ENCODE data around the gene LITAF. TPM values are rescaled to one million over a fixed set of nuclear protein-coding genes. Genes with fewer than 3 reads are reported as not detected.

LITAF gene
- total and polyA plus RNA-seq, 12 donors, result 17.3 to 83.2 (median 51.3) TPM

- H3K27ac ChIP-seq, result peak overlapping the region in 1 of 5 donors; percentile 37
- no peak for TF ChIP-seq CTCF (IDR thresholded peaks at IDR 0.05)
- TF ChIP-seq POLR2A (IDR thresholded peaks at IDR 0.05), result no peak
- no peak for DNase-seq
- no peaks in the 10 kb centered on the region for H3K27me3 ChIP-seq
- no peaks in the 10 kb centered on the region for H3K9me3 ChIP-seq (replicated peaks in 1 of 3)
- H3K36me3 ChIP-seq (replicated peaks in 1 of 2), result peaks cover 0 to 42% of the 10 kb centered on the region in 2 donors
- H3K4me3 ChIP-seq, result no peak overlapping the region
- H3K4me1 ChIP-seq (replicated peaks in 1 of 2), result peaks cover 0 to 6% of the 10 kb centered on the region in 2 donors
- intact Hi-C loops (cut with DNase I), result no loop called here
- WGBS, 4 donors, result 90 to 97% (median 93%) methylated on average over 6 to 11 of the region's 11 CpGs
Observed at GRCh38 chr16:11553371-11553770, 33.3 kb downstream of the LITAF start.

GRCh38 chr16:11552440-11552839 lies 34.3 kb downstream of the LITAF start:
- peaks cover 0 to 49% of the 10 kb centered on the region in 2 donors for H3K36me3 ChIP-seq (replicated peaks in 1 of 2)
- TF ChIP-seq CTCF (IDR thresholded peaks at IDR 0.05), result no peak
- no peak for TF ChIP-seq POLR2A (IDR thresholded peaks at IDR 0.05)
- no peaks in the 10 kb centered on the region for H3K27me3 ChIP-seq
- H3K4me1 ChIP-seq (replicated peaks in 1 of 2), result peaks cover 0 to 6% of the 10 kb centered on the region in 2 donors
- WGBS, 4 donors, result 73 to 84% (median 77%) methylated on average over 8 of the region's 8 CpGs
- H3K27ac ChIP-seq, result peak overlapping the region in 1 of 5 donors; percentile 31
- H3K4me3 ChIP-seq, result no peak overlapping the region
- DNase-seq, result no peak
- H3K9me3 ChIP-seq (replicated peaks in 1 of 3), result no peaks in the 10 kb centered on the region
- intact Hi-C loops (cut with DNase I), result no loop called here

DNA sequence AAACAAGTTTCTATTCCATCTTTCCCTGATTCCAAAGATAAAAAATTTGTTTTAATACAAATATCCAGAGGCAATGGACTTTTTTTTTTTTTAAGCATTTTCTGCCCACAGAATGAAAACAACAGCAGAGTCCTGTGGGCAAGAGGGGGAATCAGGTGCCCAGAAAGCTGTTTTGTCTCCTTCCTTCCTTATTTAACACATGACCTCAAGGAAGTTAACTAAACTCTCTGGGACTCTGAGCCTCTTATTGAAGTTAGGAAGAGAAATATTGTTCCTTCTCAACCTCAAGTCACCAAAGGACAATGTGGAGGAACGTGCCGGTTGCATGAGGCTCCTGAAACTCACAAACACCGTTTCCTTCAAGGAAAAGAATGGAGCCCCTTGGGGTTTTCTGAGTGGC lies 34.9 kb downstream of the LITAF start:
- peaks cover 0 to 6% of the 10 kb centered on the region in 2 donors for H3K4me1 ChIP-seq (replicated peaks in 1 of 2)
- peaks cover 0 to 49% of the 10 kb centered on the region in 2 donors for H3K36me3 ChIP-seq (replicated peaks in 1 of 2)
- H3K9me3 ChIP-seq (replicated peaks in 1 of 3), result no peaks in the 10 kb centered on the region
- intact Hi-C loops (cut with DNase I), result no loop called here
- TF ChIP-seq POLR2A (IDR thresholded peaks at IDR 0.05) (no peak), CTCF (IDR thresholded peaks at IDR 0.05) (no peak)
- no peak overlapping the region for H3K4me3 ChIP-seq
- no peaks in the 10 kb centered on the region for H3K27me3 ChIP-seq
- WGBS, 4 donors, result 58 to 71% (median 66%) methylated on average over 3 of the region's 3 CpGs
- peak overlapping the region in 1 of 5 donors; percentile 31 for H3K27ac ChIP-seq
- DNase-seq, result no peak

GRCh38 chr16:11550791-11551498 lies 35.8 kb downstream of the LITAF start:
- Histone ChIP-seq H3K4me3 (no peak overlapping the region), H3K27ac (no peak overlapping the region), H3K27me3 (no peaks in the 10 kb centered on the region), H3K4me1 (replicated peaks in 1 of 2) (peaks cover 0 to 6% of the 10 kb centered on the region in 2 donors), H3K9me3 (replicated peaks in 1 of 3) (no peaks in the 10 kb centered on the region), H3K36me3 (replicated peaks in 1 of 2) (peaks cover 0 to 49% of the 10 kb centered on the region in 2 donors)
- WGBS, 4 donors, result 85 to 92% (median 90%) methylated on average over 13 of the region's 13 CpGs
- DNase-seq, result no peak
- TF ChIP-seq CTCF (IDR thresholded peaks at IDR 0.05), result no peak
- no peak for TF ChIP-seq POLR2A (IDR thresholded peaks at IDR 0.05)
- intact Hi-C loops (cut with DNase I), result no loop called here

All from adrenal gland (tissue), 12 donors.